ENCODE results near the gene TXK. TPM values are rescaled to one million over a fixed set of nuclear protein-coding genes. Genes with fewer than 3 reads are reported as not detected.

TXK gene
- total RNA-seq, 1 donor from 2014 or later, result 39.5 TPM

DNA sequence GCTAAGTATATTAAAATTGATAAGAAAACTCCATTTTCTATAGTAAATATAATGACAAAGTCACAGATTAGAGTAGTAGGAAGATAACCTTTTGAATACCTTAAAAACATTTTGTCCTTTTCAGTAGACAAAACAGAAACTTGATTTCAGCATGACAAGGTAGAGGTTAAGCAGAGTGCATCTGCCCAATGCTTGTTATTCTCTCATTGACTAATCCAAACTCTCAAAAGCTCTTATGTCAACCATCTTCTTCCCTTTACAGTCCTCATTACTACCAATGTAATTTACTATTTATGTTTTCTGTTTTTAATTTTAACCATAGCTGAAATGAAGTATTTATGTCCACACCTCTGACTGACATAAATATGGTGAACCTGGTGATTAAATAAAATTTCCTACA, 106.4 kb downstream of the TXK start:
- intact Hi-C loops (cut with micrococcal nuclease), result no loop called here

- intact Hi-C loops (cut with micrococcal nuclease), result no loop called here
These were observed 109.0 kb downstream of the TXK start for GRCh38 chr4:48025005-48025404.

- intact Hi-C loops (cut with micrococcal nuclease), result no loop called here
These were observed 109.5 kb downstream of the TXK start for GRCh38 chr4:48024522-48024921.

GRCh38 chr4:48022192-48022799, 111.8 kb downstream of the TXK start:
- intact Hi-C loops (cut with micrococcal nuclease), result no loop called here

DNA sequence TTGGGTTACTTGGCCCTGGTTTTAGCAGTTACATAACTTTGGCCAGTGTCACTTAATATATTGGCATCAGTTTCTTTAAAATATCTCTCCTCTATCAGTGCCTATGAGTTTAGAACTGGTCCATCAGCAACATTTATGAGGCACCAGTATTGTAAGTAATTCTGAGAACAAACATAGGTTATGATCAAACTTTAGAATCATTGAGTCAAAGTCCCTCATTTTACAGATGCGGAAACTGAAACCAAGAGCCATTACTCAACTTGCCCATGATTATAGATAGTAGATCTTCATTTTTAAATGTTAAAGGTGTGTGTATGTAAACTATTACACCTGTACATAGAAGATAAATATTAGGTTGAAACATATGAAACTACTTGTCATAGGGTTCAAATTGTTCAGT, 113.0 kb downstream of the TXK start:
- intact Hi-C loops (cut with micrococcal nuclease), result no loop called here

DNA sequence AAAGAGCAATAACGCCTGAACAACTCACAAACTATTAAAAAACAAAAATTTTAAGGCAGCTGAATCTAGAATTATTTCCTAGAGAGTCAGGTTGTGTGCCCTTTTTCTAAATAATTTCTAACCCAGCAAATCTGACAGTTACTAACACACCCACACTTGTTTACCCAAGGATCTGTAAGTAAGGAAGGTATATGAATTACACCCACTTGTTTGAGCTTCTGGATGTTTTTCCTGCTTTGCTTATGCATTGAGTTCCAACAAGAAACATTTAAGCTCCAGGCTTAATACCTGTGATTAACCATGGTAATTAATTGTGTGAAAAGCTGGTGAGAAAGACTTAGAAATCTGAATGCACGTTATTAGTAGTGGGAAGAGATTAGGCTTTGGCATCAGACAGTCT, 115.9 kb downstream of the TXK start:
- intact Hi-C loops (cut with micrococcal nuclease), result loop anchor here (5.0 kb wide), 1 partner anchor 324 kb away; the partner anchor contains the start of gene SLAIN2

DNA sequence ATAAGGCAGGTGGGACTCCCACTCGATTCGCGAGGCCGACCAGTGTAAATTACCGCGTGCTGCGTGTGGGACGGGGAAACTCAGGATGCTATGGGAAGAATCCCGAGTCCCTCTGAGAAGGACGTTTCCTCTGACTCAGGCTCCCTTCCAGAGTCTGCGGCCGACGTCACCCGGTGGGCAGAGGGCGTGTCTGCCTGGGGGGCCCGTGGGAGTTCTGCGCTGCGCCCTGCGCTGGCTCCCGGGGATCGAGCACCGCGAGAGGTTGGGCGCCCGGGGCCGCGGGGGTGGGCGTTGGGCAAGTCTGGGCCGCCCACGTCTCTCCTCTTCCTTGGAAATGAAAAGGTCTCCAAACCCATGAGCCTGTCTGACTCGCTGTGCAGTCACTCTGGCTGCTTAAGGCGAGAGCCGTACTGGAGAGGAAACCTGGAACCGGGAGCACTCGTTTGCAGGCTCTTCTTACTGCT, 116.9 kb downstream of the TXK start:
- intact Hi-C loops (cut with micrococcal nuclease), result loop anchor here (2.0 to 5.0 kb wide), 2 partner anchors 102 to 325 kb away; partner anchors contain the start of genes NFXL1 and SLAIN2

Other genes starting within 250 kb of the TXK start
- gene NFXL1, start 219.7 kb downstream of the TXK start, total RNA-seq, result 13.0 and 14.2 TPM in 2 replicates
- gene CNGA1, start 117.6 kb downstream of the TXK start, total RNA-seq, result not detected in 2 replicates
- gene NIPAL1, start 117.5 kb downstream of the TXK start, total RNA-seq, result 0.85 and 1.1 TPM in 2 replicates
- gene TEC, start 135.6 kb upstream of the TXK start, total RNA-seq, result 0.91 and 1.1 TPM in 2 replicates
- 70.6 and 74.0 TPM in 2 replicates for gene SLAIN2, start 207.3 kb upstream of the TXK start, total RNA-seq

All from T-helper 1 cell treated with Interleukin-12 subunit alpha and Interleukin-12 subunit beta and Interleukin-4 antibody, amounts not matched to agents 30 ng/mL and 1 ng/mL, for 36 hours (primary cell).